Mesenteric fat pad (tissue), 1 donor: ENCODE measurements around the gene ITPR3. TPM values are rescaled to one million over a fixed set of nuclear protein-coding genes. Genes with fewer than 3 reads are reported as not detected.

Experiments
- DNase-seq: peaks from one replicate; pipeline ENCODE4 v3.0.0-alpha.2; 2020; ENCODE audit warnings: low spot score
- total RNA-seq: library from RNA; stranded (reverse); fragmentation: NEBNext Ultra II Directional; extraction: Animal tissue kit (Norgen Biotek cat#: 25700); gene quantifications from one replicate; pipeline ENCODE4 v1.2.1, GENCODE V29; 2021
- donor health status: DM: yes; HTN: yes; CAD: no.

Gene ITPR3
- total RNA-seq, 1 donor from 2014 or later = 18.5 TPM

GRCh38 chr6:33711140-33712129, 90.3 kb downstream of the ITPR3 start, which contains the start of gene UQCC2:
TSS of gene UQCC2 (minus strand) at chr6:33711700. CDS start at chr6:33711686, 14 bp downstream.
- DNase-seq = peak; percentile 99

DNA sequence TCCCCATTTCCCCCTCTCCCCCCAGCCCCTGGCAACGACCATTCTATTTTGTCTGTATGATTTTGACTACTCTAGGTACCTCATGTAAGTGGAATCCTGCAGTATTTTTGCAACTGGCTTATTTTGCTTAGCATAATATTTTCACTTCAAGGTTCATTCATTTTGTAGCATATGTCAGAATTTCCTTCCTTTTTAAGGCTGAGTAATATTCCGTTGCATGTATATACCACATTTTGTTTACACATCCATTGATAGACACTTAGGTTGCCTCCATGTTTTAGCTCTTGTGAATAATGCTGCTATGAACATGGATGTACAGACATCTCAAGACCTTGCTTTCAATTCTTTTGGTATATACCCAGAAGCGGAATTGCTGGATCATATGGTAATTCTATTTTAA, 91.8 kb downstream of the ITPR3 start:
- no peak for DNase-seq

GRCh38 chr6:33713786-33714185, 92.7 kb downstream of the ITPR3 start:
- no peak for DNase-seq

GRCh38 chr6:33714385-33715040, 93.4 kb downstream of the ITPR3 start:
- DNase-seq = no peak

- no peak for DNase-seq
Measured at GRCh38 chr6:33716379-33716778, 95.3 kb downstream of the ITPR3 start.

DNA sequence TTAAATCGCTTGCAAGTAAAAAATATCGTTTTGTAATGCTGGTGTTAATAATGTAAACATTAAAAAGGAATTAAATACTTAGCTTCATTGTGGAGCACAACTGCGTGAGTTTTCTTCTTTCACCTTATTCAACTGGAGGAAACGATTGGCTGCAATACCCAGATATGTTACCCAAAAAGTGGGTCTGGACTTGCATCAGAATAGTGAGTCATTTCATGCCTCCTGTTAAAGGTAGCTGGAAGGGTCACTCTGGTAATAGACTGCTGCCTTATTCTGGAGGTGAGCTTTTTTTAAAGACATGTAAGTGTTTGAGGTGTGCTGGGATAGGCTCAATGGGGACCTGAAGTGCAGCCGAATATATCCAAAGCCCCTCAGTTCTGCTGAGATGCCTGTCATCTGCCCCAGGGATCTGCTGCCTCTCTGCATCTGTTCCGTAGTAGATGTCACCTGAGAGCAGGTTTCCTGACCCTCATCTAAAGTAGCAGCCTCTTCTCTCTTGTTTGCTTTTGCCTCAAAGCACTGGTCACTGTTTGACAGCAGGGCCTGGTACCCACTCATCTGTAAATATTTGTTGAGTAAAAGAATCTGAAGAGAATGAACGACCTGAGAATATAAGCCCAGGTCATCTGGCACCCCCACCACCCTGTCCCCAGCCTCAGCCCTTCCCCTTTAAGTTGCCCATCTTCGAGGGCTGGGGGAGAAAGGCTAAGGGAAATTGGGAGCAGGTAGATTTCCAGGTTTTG, 95.9 kb downstream of the ITPR3 start:
- DNase-seq = no peak

- DNase-seq = no peak
Measured at GRCh38 chr6:33717934-33718455, 96.9 kb downstream of the ITPR3 start.

DNA sequence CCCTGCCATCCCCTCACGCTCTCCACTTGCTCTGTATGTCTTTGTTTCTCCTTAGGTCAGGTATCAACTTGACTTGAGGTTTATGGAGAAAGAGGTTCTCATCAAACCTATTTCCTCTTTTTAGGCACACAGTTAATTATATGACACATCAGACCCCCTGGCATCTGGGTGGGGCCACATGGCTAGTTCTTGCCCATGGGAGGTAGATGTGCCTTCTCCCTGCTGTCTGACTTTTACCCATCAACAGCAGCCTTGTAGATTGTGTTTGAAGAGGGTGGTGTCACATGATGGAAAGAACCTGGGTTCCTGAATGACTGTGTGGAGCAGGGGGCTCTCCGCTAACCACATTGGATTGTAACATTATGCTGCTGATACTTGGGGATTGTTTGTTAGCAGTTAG, 97.6 kb downstream of the ITPR3 start:
- DNase-seq = no peak

DNA sequence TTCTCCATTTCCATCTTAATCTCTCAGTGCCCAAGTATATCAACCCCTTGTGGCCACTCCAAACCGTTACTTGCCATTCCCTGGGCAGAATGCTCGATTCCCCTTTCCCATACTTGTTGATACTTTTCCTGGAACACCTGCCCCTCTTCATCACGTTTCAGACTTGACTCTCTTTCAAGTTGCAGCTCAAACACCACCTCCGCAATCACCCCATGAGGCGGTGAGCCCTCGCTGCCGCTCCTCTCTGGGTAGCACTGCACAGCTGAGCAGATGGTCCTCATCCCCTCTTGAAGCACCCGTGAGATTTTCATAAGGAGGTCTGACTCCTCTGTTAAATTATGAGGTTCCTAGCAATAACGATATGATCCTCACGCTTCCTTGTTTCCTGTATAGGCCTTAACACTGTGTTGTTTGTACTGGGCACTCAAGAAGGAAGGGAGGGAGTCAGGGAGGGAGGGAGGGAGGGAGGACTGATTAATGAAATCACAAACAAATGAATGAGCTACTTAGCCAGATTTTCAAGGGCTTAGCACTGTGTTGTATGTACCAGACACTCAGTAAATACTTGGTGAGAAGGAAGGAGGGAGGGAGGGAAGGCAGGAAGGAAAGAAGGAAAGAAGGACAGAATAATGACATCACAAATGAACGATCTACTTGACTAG, 98.3 kb downstream of the ITPR3 start:
- no peak for DNase-seq

- DNase-seq = no peak
Measured at GRCh38 chr6:33720998-33721397, 99.9 kb downstream of the ITPR3 start.

DNA sequence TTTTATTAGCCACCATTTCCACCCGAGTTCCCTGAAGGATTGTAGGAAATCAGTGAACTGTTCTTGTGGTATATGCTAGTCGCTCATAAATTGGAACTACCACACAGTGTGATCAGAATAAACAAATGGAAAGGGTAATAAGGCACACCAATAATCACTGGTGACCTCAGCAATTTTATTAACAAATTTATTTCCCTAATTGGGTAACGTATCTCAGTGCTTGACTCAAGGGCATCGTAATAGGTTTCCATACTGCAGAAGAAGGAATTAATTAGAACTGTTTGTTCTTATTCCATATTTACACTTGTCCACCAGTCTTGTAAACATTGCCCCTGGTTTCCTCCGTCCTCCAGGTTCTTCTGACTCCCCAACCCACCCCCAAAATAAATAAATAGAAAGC, 100.4 kb downstream of the ITPR3 start:
- no peak for DNase-seq

DNA sequence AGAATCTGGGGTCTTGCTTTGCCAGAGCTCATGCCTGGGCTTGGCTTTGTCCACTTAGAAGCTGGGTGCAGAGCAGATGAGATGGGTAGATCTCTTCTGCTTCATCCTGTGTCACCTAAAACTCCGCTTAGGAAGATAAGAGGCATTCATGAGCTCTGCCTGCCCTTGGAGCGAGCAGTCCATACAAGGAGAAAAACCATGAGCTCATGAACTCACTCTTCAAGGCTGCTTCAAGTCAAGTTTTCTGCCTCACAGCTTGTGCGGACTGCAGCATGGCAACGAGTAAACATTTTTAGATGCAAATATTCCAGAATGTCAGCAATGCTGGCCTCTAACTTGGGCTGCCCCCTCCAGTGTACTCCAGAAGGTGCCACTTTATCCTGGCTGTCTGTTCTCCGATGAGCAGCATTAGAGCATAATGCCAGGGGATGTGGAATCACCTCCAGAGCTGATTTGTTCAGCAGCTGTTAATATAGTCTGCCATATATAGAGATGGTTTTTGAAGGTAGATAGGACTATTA, 101.0 kb downstream of the ITPR3 start:
- DNase-seq = no peak

DNA sequence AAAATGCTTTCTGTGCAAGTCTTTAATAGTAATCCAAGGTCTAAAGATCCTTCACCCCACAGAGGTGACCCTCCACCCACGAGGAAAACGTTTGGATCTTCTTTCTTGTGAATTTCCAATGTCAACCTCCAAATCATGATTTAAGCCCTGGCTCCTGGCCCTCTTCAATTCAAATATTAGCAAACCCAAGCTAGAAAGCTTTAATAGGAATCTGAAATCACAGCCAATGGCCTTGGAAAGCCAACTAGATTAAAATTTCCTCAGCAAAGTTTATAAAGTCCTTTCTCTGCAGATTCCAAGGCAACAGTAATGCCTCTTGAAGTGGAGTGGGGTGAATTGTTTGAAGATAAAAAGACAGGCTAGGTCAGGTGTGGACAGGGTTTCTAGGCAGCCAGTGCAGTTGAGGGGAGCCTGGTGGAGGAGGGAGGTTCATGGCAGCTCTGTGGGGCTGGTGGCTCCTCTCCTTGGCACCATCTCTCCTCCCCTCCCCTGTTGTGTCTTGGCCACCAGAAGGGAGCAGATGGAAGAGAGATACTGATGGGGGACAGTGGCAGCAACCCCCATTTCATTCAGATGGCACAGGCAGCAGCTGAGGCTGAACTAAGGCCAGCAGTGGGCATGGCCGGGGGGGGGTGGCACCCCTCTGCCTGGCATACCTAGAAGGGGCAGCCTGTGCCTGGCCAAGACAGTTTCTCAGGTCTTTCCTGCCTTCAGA, 102.4 kb downstream of the ITPR3 start:
- no peak for DNase-seq

GRCh38 chr6:33724102-33725023, 103.2 kb downstream of the ITPR3 start:
- DNase-seq = no peak

DNA sequence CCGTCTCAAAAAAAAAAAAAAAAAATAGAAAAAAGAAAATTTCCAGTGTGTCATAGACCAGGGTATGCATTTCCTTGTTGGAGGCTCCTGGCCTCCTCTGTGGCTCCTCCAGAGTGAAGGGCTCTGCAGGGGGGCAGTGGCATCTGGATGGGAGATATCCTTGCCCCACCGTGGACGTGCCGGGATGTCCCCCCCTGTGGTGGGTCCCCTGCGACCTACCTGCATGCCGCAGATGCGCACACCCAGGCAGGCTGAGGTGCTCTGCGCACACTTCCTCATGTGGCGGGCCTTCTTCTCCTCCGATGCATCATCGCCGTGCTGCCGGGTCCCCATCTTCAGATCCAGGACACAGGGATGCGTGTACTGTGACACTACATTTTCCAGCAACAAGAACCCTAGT, 104.1 kb downstream of the ITPR3 start:
- no peak for DNase-seq

DNA sequence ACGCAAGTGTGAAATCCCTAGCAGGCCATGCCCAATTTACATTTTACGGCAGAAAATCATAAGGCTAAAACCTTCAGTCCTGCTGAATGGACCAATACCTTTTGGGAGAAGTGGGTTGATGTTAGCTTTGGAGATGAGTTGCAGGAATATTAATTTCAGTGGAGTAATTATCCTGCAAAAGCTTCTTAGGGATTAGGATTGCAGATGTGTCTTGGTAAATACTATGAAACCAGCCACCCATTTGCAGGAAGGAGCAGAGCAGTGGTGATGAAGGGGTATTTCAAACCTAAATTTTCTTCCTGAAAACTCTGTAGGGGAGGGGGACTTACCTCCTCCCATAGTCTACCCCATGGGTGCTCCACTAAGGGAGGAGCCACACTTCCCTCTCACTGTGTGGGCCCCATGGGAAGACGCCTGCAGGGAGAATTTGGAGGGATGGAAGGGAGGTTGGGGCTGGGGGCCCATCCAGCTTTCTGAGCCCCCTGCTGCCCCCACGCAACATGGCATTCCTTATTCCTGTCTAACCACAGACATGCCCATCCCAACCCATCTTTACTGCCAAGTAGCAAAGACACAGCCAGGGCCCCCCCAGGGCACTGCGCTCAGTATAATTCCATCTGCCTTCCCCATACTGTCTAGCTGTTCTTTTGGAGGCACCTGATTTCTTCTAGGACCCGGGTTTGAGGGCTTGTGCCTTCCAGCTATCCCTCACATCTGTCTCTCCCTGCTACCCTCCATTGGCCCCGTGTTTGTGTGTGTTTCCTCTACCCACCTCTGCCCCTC, 105.0 kb downstream of the ITPR3 start:
- DNase-seq = no peak

GRCh38 chr6:33726696-33727095, 105.6 kb downstream of the ITPR3 start:
- DNase-seq = no peak

DNA sequence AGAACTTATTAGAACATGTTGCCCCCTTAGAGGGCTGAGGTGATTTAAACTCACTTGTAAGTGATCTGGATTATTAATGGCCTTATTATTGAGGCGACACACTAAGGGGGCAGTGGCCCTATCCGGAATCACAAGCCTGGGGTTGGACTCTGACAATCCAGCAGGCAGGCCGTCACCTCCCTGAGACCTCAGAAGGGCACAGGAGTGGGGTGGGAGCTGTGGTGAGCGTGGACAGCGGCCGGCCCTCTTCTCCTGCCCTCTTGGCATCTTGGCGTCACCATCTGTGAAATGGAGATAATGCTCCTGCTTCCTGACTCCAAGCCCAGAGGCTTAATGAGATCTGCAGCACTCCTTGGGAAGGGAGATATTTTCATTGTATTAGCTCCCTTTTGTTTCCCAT, 106.0 kb downstream of the ITPR3 start:
- DNase-seq = no peak
